ENCODE results near the gene IMPDH1. TPM values are rescaled to one million over a fixed set of nuclear protein-coding genes. Genes with fewer than 3 reads are reported as not detected.

The IMPDH1 gene
- total and polyA plus RNA-seq, 10 of the 15 experiments (the other 5 are each of a cell fraction or from before 2014, with no cell fraction given) = 0.50 to 61.3 (median 41.8) TPM

GRCh38 chr7:128343554-128344430, 66.0 kb downstream of the IMPDH1 start, which contains the start of gene RBM28 (continued):
- no peak for TF ChIP-seq ZBTB33 (IDR thresholded peaks at IDR 0.05)
- TF ChIP-seq CHD2 (IDR thresholded peaks at IDR 0.05; ENCODE audit: borderline replicate concordance, low read depth, low read length) = peak; percentile 52; the same call in 1 of the 2 replicates
- TF ChIP-seq BMI1 (IDR thresholded peaks at IDR 0.05; ENCODE audit: borderline replicate concordance) = no peak
- TF ChIP-seq CTCF (IDR thresholded peaks at IDR 0.05 in 2 of 3, conservative IDR thresholded peaks at IDR 0.05 in 1 of 3; ENCODE audit: control insufficient read depth in 2 of 3, extremely low read depth in 1 of 3, insufficient read depth in 1 of 3, low read depth in 3 of 3, low read length in 3 of 3) = no peak
- peak; percentile 92; the same call in 1 of the 2 replicates for TF ChIP-seq RB1 (IDR thresholded peaks at IDR 0.05; ENCODE audit: borderline replicate concordance)
- no peak; the same call in 1 of the 2 replicates for TF ChIP-seq MTA3 (IDR thresholded peaks at IDR 0.05; ENCODE audit: borderline replicate concordance, low read length)
- TF ChIP-seq ATF7 (IDR thresholded peaks at IDR 0.05; ENCODE audit: low read depth) = peak; percentile 53; the same call in 1 of the 2 replicates
- no peak for TF ChIP-seq MYB (IDR thresholded peaks at IDR 0.05; ENCODE audit: borderline replicate concordance, low read depth, low read length)
- 0 out of 2 replicates have a peak, but pooled peaks have one; percentile 48 for TF ChIP-seq IRF3 (IDR thresholded peaks at IDR 0.05)
- peak; percentile 78 for TF ChIP-seq E2F4 (IDR thresholded peaks at IDR 0.05; ENCODE audit: low read depth, low read length)
- TF ChIP-seq BRCA1 (IDR thresholded peaks at IDR 0.05; ENCODE audit: low read depth, low read length) = no peak
- peak; percentile 73 for TF ChIP-seq LARP7 (IDR thresholded peaks at IDR 0.05)
- TF ChIP-seq ZNF274 (IDR thresholded peaks at IDR 0.05; ENCODE audit: insufficient read depth, insufficient read length) = no peak
- no peak for TF ChIP-seq USF1 (IDR thresholded peaks at IDR 0.05; ENCODE audit: borderline replicate concordance, extremely low read length, insufficient read depth, low read depth, low read length)
- peak; percentile 83 for TF ChIP-seq POLR2AphosphoS2 (IDR thresholded peaks at IDR 0.05; ENCODE audit: low read depth, low read length)
- TF ChIP-seq RAD21 (IDR thresholded peaks at IDR 0.05; ENCODE audit: insufficient read depth, low read depth, low read length) = no peak
- TF ChIP-seq MLLT1 (IDR thresholded peaks at IDR 0.05) = peak; percentile 68
- no peak for TF ChIP-seq PBX3 (IDR thresholded peaks at IDR 0.05; ENCODE audit: insufficient replicate concordance, low read depth, low read length)

All from GM12878 (cell line).